Measurements from ENCODE around the gene TMEM95. TPM values are rescaled to one million over a fixed set of nuclear protein-coding genes. Genes with fewer than 3 reads are reported as not detected.

The TMEM95 gene
- total and polyA plus RNA-seq, 2 of the 8 experiments (the other 6 are each of a cell fraction or from before 2014, with no cell fraction given) = not detected

DNA sequence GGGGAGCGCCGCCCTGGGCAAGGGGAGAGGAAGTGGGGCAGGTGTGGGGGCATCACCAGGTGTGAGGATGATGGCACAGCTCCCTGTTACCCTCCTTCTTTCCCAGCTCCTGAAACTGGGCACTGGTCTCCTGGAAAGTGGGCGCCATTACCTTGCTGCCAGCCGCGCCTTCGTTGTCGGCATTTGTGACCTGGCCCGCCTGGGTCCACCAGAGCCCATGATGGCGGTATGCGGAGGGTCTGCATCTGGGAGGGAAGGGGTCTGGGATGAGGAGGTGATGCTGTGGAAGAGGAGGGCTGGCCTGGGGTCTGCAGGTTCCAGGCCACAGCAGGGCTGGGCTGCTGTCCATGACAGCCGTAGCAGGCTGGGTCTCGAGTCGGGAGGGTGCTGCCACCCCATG, 13.1 kb upstream of the TMEM95 start:
- Histone ChIP-seq H3K27ac (ENCODE audit: low read depth, low read length) (no peak overlapping the region), H2AK5ac (ENCODE audit: low read depth, low read length) (no peak overlapping the region), H3K4me1 (replicated peaks in 1 of 4; ENCODE audit: control insufficient read depth in 3 of 4, insufficient read depth in 4 of 4, low read length in 3 of 4) (peaks cover 0 to 8% (median 5%) of the 10 kb centered on the region in 4 experiments; a peak in 6 of 7 replicates), H3K23ac (ENCODE audit: insufficient read length) (no peak overlapping the region), H4K8ac (ENCODE audit: extremely low read depth, insufficient read depth, low read length) (no peak overlapping the region), H2BK20ac (ENCODE audit: low read length) (no peak overlapping the region), H4K20me1 (replicated peaks in 1 of 2; ENCODE audit: control insufficient read depth in 1 of 2, insufficient read depth in 2 of 2, low read length in 2 of 2) (no peaks in the 10 kb centered on the region), H3K27me3 (replicated peaks in 1 of 4; ENCODE audit: control insufficient read depth in 3 of 4, extremely low read depth in 1 of 4, insufficient read depth in 3 of 4, low read length in 3 of 4) (no peaks in the 10 kb centered on the region), H3K36me3 (ENCODE audit: control insufficient read depth in 2 of 4, insufficient read depth in 4 of 4, low read length in 3 of 4) (no peaks in the 10 kb centered on the region; a peak in 1 of 8 replicates), H3K14ac (ENCODE audit: insufficient read length) (no peak overlapping the region), H3K79me2 (ENCODE audit: control insufficient read depth in 1 of 2, insufficient read depth in 2 of 2, low read length in 2 of 2) (no peaks in the 10 kb centered on the region), H4K91ac (replicated peaks; ENCODE audit: insufficient read length, low read length) (no peak overlapping the region), H3K9ac (replicated peaks in 1 of 4; ENCODE audit: extremely low read depth in 1 of 4, low read depth in 3 of 4, low read length in 3 of 4) (no peak overlapping the region), H3K4me2 (ENCODE audit: insufficient read depth in 1 of 2, low read depth in 2 of 2, low read length in 2 of 2) (no peak overlapping the region), H2BK12ac (ENCODE audit: low read depth, low read length) (no peak overlapping the region), H3K4ac (replicated peaks; ENCODE audit: insufficient read length, low read depth, low read length) (no peak overlapping the region), H2BK5ac (ENCODE audit: low read depth, low read length) (no peak overlapping the region; the same call in 1 of the 2 replicates), H4K5ac (ENCODE audit: insufficient read length, low read depth, low read length) (no peak overlapping the region), H3K18ac (ENCODE audit: extremely low read depth, low read length) (no peak overlapping the region), H2BK120ac (replicated peaks; ENCODE audit: low read depth, low read length) (no peak overlapping the region), H3K4me3 (ENCODE audit: extremely low read depth in 1 of 4, insufficient read depth in 2 of 4, low read depth in 3 of 4, low read length in 4 of 4) (no peak overlapping the region), H2BK15ac (ENCODE audit: low read length) (no peak overlapping the region), H2AFZ (ENCODE audit: low read length) (no peak overlapping the region), H3K23me2 (ENCODE audit: low read depth, low read length) (no peaks in the 10 kb centered on the region; the same call in 1 of the 2 replicates), H3K79me1 (ENCODE audit: low read depth, low read length) (no peaks in the 10 kb centered on the region), H3K56ac (replicated peaks; ENCODE audit: insufficient read length, low read depth, low read length) (no peak overlapping the region), H3K9me3 (ENCODE audit: insufficient read depth in 2 of 2, low read depth in 1 of 2, low read length in 1 of 2) (no peaks in the 10 kb centered on the region)
- CTCF ChIA-PET (ENCODE audit: partially characterized antibody) = interaction anchor here (0.6 to 14.1 kb wide), 6 partner anchors 8 to 196 kb away, joined by 3 to 167 read pairs (median 3); partner anchors contain the start of gene NEURL4
- FAIRE-seq (no peak), DNase-seq (ENCODE audit: low read depth in 1 of 2, low spot score in 2 of 2) (no peak)
- POLR2A ChIA-PET (ENCODE audit: partially characterized antibody) = interaction anchor here (0.7 to 1.5 kb wide), 5 partner anchors 12 to 79 kb away, joined by 3 to 7 read pairs (median 5); no protein-coding TSS in a partner anchor
- WGBS, 2 experiments (ENCODE audit: extremely low coverage in 1 of 2, insufficient coverage in 1 of 2, insufficient read length in 1 of 2, insufficient replicate concordance in 2 of 2, low coverage in 1 of 2, low lambda C conversion rate in 2 of 2, missing lambda C conversion rate in 1 of 2) = 91% methylated on average over 12 of the region's 13 CpGs; no CpG with 5 or more reads in 1 of the 2 experiments
- TF ChIP-seq, protein P1, sequence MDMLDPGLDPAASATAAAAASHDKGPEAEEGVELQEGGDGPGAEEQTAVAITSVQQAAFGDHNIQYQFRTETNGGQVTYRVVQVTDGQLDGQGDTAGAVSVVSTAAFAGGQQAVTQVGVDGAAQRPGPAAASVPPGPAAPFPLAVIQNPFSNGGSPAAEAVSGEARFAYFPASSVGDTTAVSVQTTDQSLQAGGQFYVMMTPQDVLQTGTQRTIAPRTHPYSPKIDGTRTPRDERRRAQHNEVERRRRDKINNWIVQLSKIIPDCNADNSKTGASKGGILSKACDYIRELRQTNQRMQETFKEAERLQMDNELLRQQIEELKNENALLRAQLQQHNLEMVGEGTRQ (IDR thresholded peaks at IDR 0.05; ENCODE audit: low read length) = no peak
- TF ChIP-seq, protein P2, sequence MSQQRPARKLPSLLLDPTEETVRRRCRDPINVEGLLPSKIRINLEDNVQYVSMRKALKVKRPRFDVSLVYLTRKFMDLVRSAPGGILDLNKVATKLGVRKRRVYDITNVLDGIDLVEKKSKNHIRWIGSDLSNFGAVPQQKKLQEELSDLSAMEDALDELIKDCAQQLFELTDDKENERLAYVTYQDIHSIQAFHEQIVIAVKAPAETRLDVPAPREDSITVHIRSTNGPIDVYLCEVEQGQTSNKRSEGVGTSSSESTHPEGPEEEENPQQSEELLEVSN (IDR thresholded peaks at IDR 0.05) = no peak
- TF ChIP-seq KDM5A (IDR thresholded peaks at IDR 0.05; ENCODE audit: low read length) (no peak), JUND (IDR thresholded peaks at IDR 0.05; ENCODE audit: low read length) (no peak), CHD1 (IDR thresholded peaks at IDR 0.05; ENCODE audit: low read depth, low read length) (no peak), EGR1 (IDR thresholded peaks at IDR 0.05; ENCODE audit: borderline replicate concordance, low read depth, low read length) (no peak), RXRA (IDR thresholded peaks at IDR 0.05; ENCODE audit: insufficient read depth, low read depth, low read length) (no peak), NRF1 (IDR thresholded peaks at IDR 0.05; ENCODE audit: low read depth, low read length) (no peak), MAFK (IDR thresholded peaks at IDR 0.05; ENCODE audit: low read depth, low read length) (no peak), GABPA (IDR thresholded peaks at IDR 0.05; ENCODE audit: borderline replicate concordance, insufficient read depth, low read length) (no peak), RAD21 (IDR thresholded peaks at IDR 0.05 in 1 of 2, conservative IDR thresholded peaks at IDR 0.05 in 1 of 2; ENCODE audit: low read depth in 2 of 2, low read length in 2 of 2) (no peak), TAF7 (optimal IDR thresholded peaks at IDR 0.05; ENCODE audit: borderline replicate concordance, low read depth, low read length) (no peak)

Measured in H1 (cell line).